ENCODE results near the gene ATXN3.
A peak's percentile ranks its signal among the peaks of the same experiment; 100 is the strongest.

- TF ChIP-seq POLR2AphosphoS5 (IDR thresholded peaks at IDR 0.05; ENCODE audit: low read depth, low read length) = peak; percentile 91
- no peak for TF ChIP-seq EP300 (IDR thresholded peaks at IDR 0.05; ENCODE audit: borderline replicate concordance in 1 of 2, low read depth in 1 of 2, low read length in 1 of 2)
- TF ChIP-seq NRF1 (IDR thresholded peaks at IDR 0.05; ENCODE audit: low read depth, low read length) = no peak; the same call in 1 of the 2 replicates
Measured at GRCh38 chr14:92039719-92040430, 66.5 kb downstream of the ATXN3 start, which contains the start of gene TRIP11.
